Osteocyte (in vitro differentiated cells): Measurements from ENCODE around the gene FKBP4. TPM values are rescaled to one million over a fixed set of nuclear protein-coding genes. Genes with fewer than 3 reads are reported as not detected.

ENCODE experiments used
- DNase-seq: peaks from one replicate; pipeline ENCODE4 v3.0.0; 2021; ENCODE audit warnings: mixed read lengths; ENCODE audit not compliant: unreplicated experiment; ENCODE audit errors: extremely low spot score
- H3K27ac Mint-ChIP-seq: one replicate; pipeline ENCODE4 v1.8.0; 2021; ENCODE audit warnings: mild to moderate bottlenecking, mixed read lengths; ENCODE audit not compliant: unreplicated experiment
- H3K27me3 Mint-ChIP-seq: one replicate; pipeline ENCODE4 v1.8.0; 2021; ENCODE audit warnings: mixed read lengths; ENCODE audit not compliant: unreplicated experiment
- H3K36me3 Mint-ChIP-seq: one replicate; pipeline ENCODE4 v1.8.0; 2021; ENCODE audit warnings: mixed read lengths; ENCODE audit not compliant: unreplicated experiment
- H3K4me1 Mint-ChIP-seq: one replicate; pipeline ENCODE4 v1.8.0; 2021; ENCODE audit warnings: mixed read lengths; ENCODE audit not compliant: unreplicated experiment
- H3K4me3 Mint-ChIP-seq: one replicate; pipeline ENCODE4 v1.8.0; 2021; ENCODE audit warnings: mild to moderate bottlenecking, moderate library complexity, mixed read lengths; ENCODE audit not compliant: unreplicated experiment
- H3K9me3 Mint-ChIP-seq: one replicate; pipeline ENCODE4 v1.8.0; 2021; ENCODE audit warnings: mixed read lengths; ENCODE audit not compliant: unreplicated experiment
- CTCF ChIP-seq: fragments of 200-600 bp; sonication (generic); IDR thresholded peaks from 2 replicates; pipeline ENCODE4 v1.5.0; 2021; ENCODE audit warnings: antibody characterized with exemption, mild to moderate bottlenecking, moderate library complexity
- total RNA-seq: library from RNA; stranded (reverse); gene quantifications from 2 replicates; pipeline ENCODE4 v1.2.1, GENCODE V29; 2021

The FKBP4 gene
- total RNA-seq, 1 donor from 2014 or later, result 43.3 TPM

DNA sequence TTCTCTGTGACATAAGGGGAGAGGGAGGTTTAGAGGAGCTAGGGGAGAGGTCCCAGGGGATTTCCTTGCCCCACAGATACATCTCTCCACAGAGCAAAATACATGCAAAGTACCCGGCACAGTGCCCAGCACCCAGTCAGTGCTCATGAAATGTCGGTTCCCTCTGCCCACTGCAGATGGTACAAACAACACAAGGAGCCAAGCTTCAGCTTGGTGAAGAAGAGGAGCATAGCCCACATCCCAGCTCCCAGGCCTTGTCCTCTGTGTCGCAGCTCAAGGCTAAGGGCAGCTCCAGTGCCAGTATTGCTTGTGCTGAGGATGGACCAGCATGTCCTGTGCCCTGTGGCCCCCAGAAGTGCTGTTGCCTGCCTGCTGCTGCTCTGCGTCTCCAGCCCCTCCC is 35.0 kb upstream of the FKBP4 start:
- Mint-ChIP-seq H3K4me3 (no peak overlapping the region), H3K27me3 (peaks cover 56% of the 10 kb centered on the region), H3K4me1 (no peaks in the 10 kb centered on the region), H3K9me3 (no peaks in the 10 kb centered on the region), H3K36me3 (no peaks in the 10 kb centered on the region), H3K27ac (no peak overlapping the region)
- no peak for TF ChIP-seq CTCF
- peak; percentile 63 for DNase-seq

- Mint-ChIP-seq H3K27me3 (peaks cover 43% of the 10 kb centered on the region), H3K36me3 (no peaks in the 10 kb centered on the region), H3K4me1 (no peaks in the 10 kb centered on the region), H3K27ac (no peak overlapping the region), H3K4me3 (no peak overlapping the region), H3K9me3 (no peaks in the 10 kb centered on the region)
- TF ChIP-seq CTCF, result no peak
- DNase-seq, result no peak
Measured at GRCh38 chr12:2764398-2764797, 30.4 kb upstream of the FKBP4 start.

DNA sequence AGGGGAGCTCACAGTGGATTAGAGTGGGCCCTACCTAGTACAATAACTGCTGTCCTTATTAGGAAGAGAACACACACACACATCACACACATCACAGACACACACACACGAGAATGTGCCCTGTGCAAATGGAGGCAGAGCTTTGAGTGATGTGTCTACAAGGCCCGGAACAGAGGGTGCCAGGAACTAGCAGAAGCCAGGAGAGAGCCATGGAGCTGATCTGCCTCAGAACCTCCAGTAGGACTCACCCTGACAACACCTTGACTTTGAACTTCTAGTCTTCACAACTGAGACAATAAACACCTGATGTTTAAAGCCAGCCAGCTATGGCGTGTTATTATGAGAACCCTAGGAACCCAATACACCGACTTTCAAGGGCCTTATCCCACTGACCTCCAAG is 29.7 kb upstream of the FKBP4 start:
- DNase-seq, result no peak
- no peak overlapping the region for H3K4me3 Mint-ChIP-seq
- no peak overlapping the region for H3K27ac Mint-ChIP-seq
- peaks cover 43% of the 10 kb centered on the region for H3K27me3 Mint-ChIP-seq
- no peaks in the 10 kb centered on the region for H3K36me3 Mint-ChIP-seq
- TF ChIP-seq CTCF, result no peak
- no peaks in the 10 kb centered on the region for H3K4me1 Mint-ChIP-seq
- H3K9me3 Mint-ChIP-seq, result no peaks in the 10 kb centered on the region

DNA sequence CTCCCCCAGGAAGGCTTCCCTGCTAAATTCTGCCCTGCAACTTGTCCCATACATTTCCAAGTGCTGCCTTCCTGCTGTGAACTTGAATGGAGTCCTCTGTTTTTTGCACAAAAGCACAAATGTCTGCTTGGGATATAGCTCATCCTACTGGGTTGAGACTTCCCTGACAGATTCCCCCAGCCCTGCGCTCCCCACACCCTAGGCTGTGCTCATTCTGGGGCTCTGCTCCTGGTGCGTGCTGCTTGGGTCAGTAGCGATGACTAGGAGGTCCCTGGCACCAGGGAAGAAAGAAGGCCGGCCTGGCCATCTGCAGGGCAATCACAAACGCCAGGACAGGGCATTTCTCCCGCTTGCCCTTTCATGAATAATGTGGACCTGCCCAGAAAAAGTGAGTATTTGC is 29.2 kb upstream of the FKBP4 start:
- Mint-ChIP-seq H3K4me1 (no peaks in the 10 kb centered on the region), H3K27me3 (peaks cover 43% of the 10 kb centered on the region), H3K9me3 (no peaks in the 10 kb centered on the region), H3K36me3 (no peaks in the 10 kb centered on the region), H3K27ac (no peak overlapping the region), H3K4me3 (no peak overlapping the region)
- no peak for TF ChIP-seq CTCF
- DNase-seq, result peak; percentile 72

GRCh38 chr12:2768224-2768961 is 26.4 kb upstream of the FKBP4 start:
- TF ChIP-seq CTCF, result no peak
- Mint-ChIP-seq H3K4me3 (no peak overlapping the region), H3K27ac (peak overlapping the region; percentile 32), H3K36me3 (no peaks in the 10 kb centered on the region), H3K4me1 (no peaks in the 10 kb centered on the region), H3K9me3 (no peaks in the 10 kb centered on the region), H3K27me3 (peaks cover 33% of the 10 kb centered on the region)
- peak; percentile 72 for DNase-seq
